ENCODE results near the gene DRD4.

GRCh38 chr11:597166-597725, 39.8 kb upstream of the DRD4 start:
- TF ChIP-seq CTCF (IDR thresholded peaks at IDR 0.05), result no peak
- TF ChIP-seq POLR2AphosphoS5 (IDR thresholded peaks at IDR 0.05), result no peak
- no peak for TF ChIP-seq POLR2A (IDR thresholded peaks at IDR 0.05)
- no peak for TF ChIP-seq EP300 (IDR thresholded peaks at IDR 0.05)

Data from sigmoid colon (tissue), 4 donors.